Measurements from ENCODE around the gene KCNMA1.

DNA sequence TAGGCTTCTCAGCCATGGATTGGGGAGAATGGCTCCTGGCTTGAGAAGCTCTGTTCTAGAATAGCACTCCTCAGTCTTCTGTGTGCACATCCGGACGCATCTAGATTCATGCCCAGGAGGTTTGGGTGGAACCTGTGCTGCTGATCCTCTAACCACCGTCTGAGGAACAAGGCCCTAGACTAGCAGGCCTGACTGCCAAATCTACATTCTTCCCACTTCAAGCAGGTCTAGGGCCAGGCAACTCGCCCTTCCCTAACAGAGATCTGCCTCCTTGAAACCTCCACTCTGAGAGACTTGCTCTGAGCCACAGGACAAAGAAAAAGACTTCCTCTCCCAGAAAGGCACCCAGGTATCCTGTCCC, 61.6 kb downstream of the KCNMA1 start:
- TF ChIP-seq SP1 (IDR thresholded peaks at IDR 0.05; ENCODE audit: low read depth), result no peak
- TF ChIP-seq, protein P1, sequence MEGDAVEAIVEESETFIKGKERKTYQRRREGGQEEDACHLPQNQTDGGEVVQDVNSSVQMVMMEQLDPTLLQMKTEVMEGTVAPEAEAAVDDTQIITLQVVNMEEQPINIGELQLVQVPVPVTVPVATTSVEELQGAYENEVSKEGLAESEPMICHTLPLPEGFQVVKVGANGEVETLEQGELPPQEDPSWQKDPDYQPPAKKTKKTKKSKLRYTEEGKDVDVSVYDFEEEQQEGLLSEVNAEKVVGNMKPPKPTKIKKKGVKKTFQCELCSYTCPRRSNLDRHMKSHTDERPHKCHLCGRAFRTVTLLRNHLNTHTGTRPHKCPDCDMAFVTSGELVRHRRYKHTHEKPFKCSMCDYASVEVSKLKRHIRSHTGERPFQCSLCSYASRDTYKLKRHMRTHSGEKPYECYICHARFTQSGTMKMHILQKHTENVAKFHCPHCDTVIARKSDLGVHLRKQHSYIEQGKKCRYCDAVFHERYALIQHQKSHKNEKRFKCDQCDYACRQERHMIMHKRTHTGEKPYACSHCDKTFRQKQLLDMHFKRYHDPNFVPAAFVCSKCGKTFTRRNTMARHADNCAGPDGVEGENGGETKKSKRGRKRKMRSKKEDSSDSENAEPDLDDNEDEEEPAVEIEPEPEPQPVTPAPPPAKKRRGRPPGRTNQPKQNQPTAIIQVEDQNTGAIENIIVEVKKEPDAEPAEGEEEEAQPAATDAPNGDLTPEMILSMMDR (IDR thresholded peaks at IDR 0.05 in 2 of 3, conservative IDR thresholded peaks at IDR 0.05 in 1 of 3; ENCODE audit: borderline replicate concordance in 1 of 3, insufficient read depth in 1 of 3, low read depth in 2 of 3, low read length in 2 of 3), result no peak
- no peak for TF ChIP-seq POLR2AphosphoS5 (IDR thresholded peaks at IDR 0.05; ENCODE audit: low read depth, low read length)
- TF ChIP-seq EZH2 (IDR thresholded peaks at IDR 0.05), result no peak

Measured in HCT116 (cell line).